Nephron progenitor cell (in vitro differentiated cells): Measurements from ENCODE around the gene HSPA6.
"Not testable (repeated sequence)": the region's sequence is repeated elsewhere in the genome, so short reads cannot be mapped to it uniquely, and the experiment has no call there.

Source experiments
- DNase-seq: peaks from one replicate; pipeline ENCODE4 v3.0.0; 2021
- H3K27ac Mint-ChIP-seq: 2 replicates; pipeline ENCODE4 v1.8.0; 2021; ENCODE audit warnings: mild to moderate bottlenecking, moderate library complexity, mixed read lengths
- H3K27me3 Mint-ChIP-seq: 2 replicates; pipeline ENCODE4 v1.8.0; 2021; ENCODE audit warnings: mild to moderate bottlenecking, low read depth, mixed read lengths; ENCODE audit not compliant: poor library complexity
- H3K36me3 Mint-ChIP-seq: 2 replicates; pipeline ENCODE4 v1.8.0; 2021; ENCODE audit warnings: low read depth, mixed read lengths
- H3K4me1 Mint-ChIP-seq: 2 replicates; pipeline ENCODE4 v1.8.0; 2021; ENCODE audit warnings: mixed read lengths
- H3K4me3 Mint-ChIP-seq: 2 replicates; pipeline ENCODE4 v1.8.0; 2021; ENCODE audit warnings: mild to moderate bottlenecking, moderate library complexity, mixed read lengths
- H3K9me3 Mint-ChIP-seq: 2 replicates; pipeline ENCODE4 v1.8.0; 2021; ENCODE audit warnings: mild to moderate bottlenecking, moderate library complexity, mixed read lengths
- CTCF ChIP-seq: fragments of 200-600 bp; sonication (generic); IDR thresholded peaks from 2 replicates; pipeline ENCODE4 v1.5.0; 2021; ENCODE audit warnings: antibody characterized with exemption

Gene HSPA6

GRCh38 chr1:161540570-161540960 is 16.2 kb downstream of the HSPA6 start:
- peak overlapping the region; percentile 98 for H3K4me3 Mint-ChIP-seq
- peaks cover 63% of the 10 kb centered on the region for H3K27me3 Mint-ChIP-seq
- H3K27ac Mint-ChIP-seq, DNase-seq, H3K36me3 Mint-ChIP-seq: not testable (repeated sequence)
- H3K4me1 Mint-ChIP-seq = peaks cover 19% of the 10 kb centered on the region
- H3K9me3 Mint-ChIP-seq = peaks cover 23% of the 10 kb centered on the region

GRCh38 chr1:161542091-161542559 is 17.8 kb downstream of the HSPA6 start:
- peaks cover 19% of the 10 kb centered on the region for H3K4me1 Mint-ChIP-seq
- peaks cover 62% of the 10 kb centered on the region for H3K27me3 Mint-ChIP-seq
- peaks cover 19% of the 10 kb centered on the region for H3K9me3 Mint-ChIP-seq
- not testable (repeated sequence) for DNase-seq, H3K4me3 Mint-ChIP-seq, H3K27ac Mint-ChIP-seq, H3K36me3 Mint-ChIP-seq

- not testable (repeated sequence) for H3K27ac Mint-ChIP-seq, H3K36me3 Mint-ChIP-seq, H3K4me3 Mint-ChIP-seq, DNase-seq, H3K9me3 Mint-ChIP-seq
- Mint-ChIP-seq H3K4me1 (peaks cover 19% of the 10 kb centered on the region), H3K27me3 (peaks cover 63% of the 10 kb centered on the region)
These were observed 18.8 kb downstream of the HSPA6 start for GRCh38 chr1:161543125-161543524.

- H3K9me3 Mint-ChIP-seq, H3K27ac Mint-ChIP-seq, H3K4me3 Mint-ChIP-seq, DNase-seq, H3K36me3 Mint-ChIP-seq: not testable (repeated sequence)
- Mint-ChIP-seq H3K27me3 (peaks cover 58% of the 10 kb centered on the region), H3K4me1 (peaks cover 12% of the 10 kb centered on the region)
These were observed 20.8 kb downstream of the HSPA6 start for GRCh38 chr1:161545005-161545731.

GRCh38 chr1:161547995-161548741 is 23.8 kb downstream of the HSPA6 start:
- H3K4me1 Mint-ChIP-seq, DNase-seq, H3K27ac Mint-ChIP-seq, H3K4me3 Mint-ChIP-seq, H3K9me3 Mint-ChIP-seq, H3K36me3 Mint-ChIP-seq: not testable (repeated sequence)
- H3K27me3 Mint-ChIP-seq = peaks cover 41% of the 10 kb centered on the region

GRCh38 chr1:161548749-161549406 is 24.5 kb downstream of the HSPA6 start:
- not testable (repeated sequence) for H3K4me1 Mint-ChIP-seq, H3K9me3 Mint-ChIP-seq, H3K4me3 Mint-ChIP-seq, DNase-seq, H3K27ac Mint-ChIP-seq, H3K36me3 Mint-ChIP-seq
- H3K27me3 Mint-ChIP-seq = peaks cover 34% of the 10 kb centered on the region

- DNase-seq = no peak
These were observed 25.3 kb downstream of the HSPA6 start, which contains the start of gene FCGR3A for GRCh38 chr1:161549652-161550051. FCGR3A (minus strand) TSS chr1:161549818; CDS start chr1:161549736, 82 bp downstream.

GRCh38 chr1:161550942-161551341 is 26.6 kb downstream of the HSPA6 start:
- H3K9me3 Mint-ChIP-seq, DNase-seq, H3K4me3 Mint-ChIP-seq, H3K36me3 Mint-ChIP-seq, H3K27ac Mint-ChIP-seq, H3K4me1 Mint-ChIP-seq: not testable (repeated sequence)
- peaks cover 42% of the 10 kb centered on the region for H3K27me3 Mint-ChIP-seq

More at GRCh38 chr1:161549652-161550051, 25.3 kb downstream of the HSPA6 start, which contains the start of gene FCGR3A:
- Mint-ChIP-seq H3K27me3 (peaks cover 32% of the 10 kb centered on the region), H3K9me3 (no peaks in the 10 kb centered on the region), H3K27ac (no peak within 1 kb of the TSS), H3K4me1 (peaks cover 6% of the 10 kb centered on the region), H3K36me3 (no peaks in the 10 kb centered on the region), H3K4me3 (no peak within 1 kb of the TSS)
- no peak for TF ChIP-seq CTCF

GRCh38 chr1:161553631-161554030 is 29.3 kb downstream of the HSPA6 start:
- not testable (repeated sequence) for H3K36me3 Mint-ChIP-seq, H3K9me3 Mint-ChIP-seq, H3K4me3 Mint-ChIP-seq, DNase-seq, H3K4me1 Mint-ChIP-seq, H3K27ac Mint-ChIP-seq
- H3K27me3 Mint-ChIP-seq = peaks cover 34% of the 10 kb centered on the region

GRCh38 chr1:161554340-161554739 is 30.0 kb downstream of the HSPA6 start:
- not testable (repeated sequence) for H3K4me1 Mint-ChIP-seq, DNase-seq, H3K9me3 Mint-ChIP-seq, H3K27ac Mint-ChIP-seq, H3K36me3 Mint-ChIP-seq, H3K4me3 Mint-ChIP-seq
- peaks cover 32% of the 10 kb centered on the region for H3K27me3 Mint-ChIP-seq

- peaks cover 28% of the 10 kb centered on the region for H3K27me3 Mint-ChIP-seq
- not testable (repeated sequence) for H3K27ac Mint-ChIP-seq, DNase-seq, H3K36me3 Mint-ChIP-seq, H3K4me1 Mint-ChIP-seq, H3K4me3 Mint-ChIP-seq, H3K9me3 Mint-ChIP-seq
These were observed 30.6 kb downstream of the HSPA6 start for GRCh38 chr1:161554815-161555417.

- H3K27ac Mint-ChIP-seq, H3K36me3 Mint-ChIP-seq, H3K9me3 Mint-ChIP-seq, DNase-seq, H3K4me3 Mint-ChIP-seq, H3K4me1 Mint-ChIP-seq: not testable (repeated sequence)
- peaks cover 30% of the 10 kb centered on the region for H3K27me3 Mint-ChIP-seq
These were observed 31.8 kb downstream of the HSPA6 start for GRCh38 chr1:161556143-161556542.

- DNase-seq, H3K4me3 Mint-ChIP-seq, H3K4me1 Mint-ChIP-seq, H3K27ac Mint-ChIP-seq, H3K9me3 Mint-ChIP-seq, H3K36me3 Mint-ChIP-seq: not testable (repeated sequence)
- peaks cover 26% of the 10 kb centered on the region for H3K27me3 Mint-ChIP-seq
These were observed 32.6 kb downstream of the HSPA6 start for GRCh38 chr1:161556990-161557389.
